ENCODE data around the gene GLTPD2.

Gene GLTPD2

GRCh38 chr17:4788807-4789700 is at the start of gene GLTPD2:
Gene GLTPD2 (plus strand): TSS chr17:4788964. CDS start chr17:4789012, 48 bp downstream.
- TF ChIP-seq CTCF (IDR thresholded peaks at IDR 0.05), result no peak
- no peak for DNase-seq (ENCODE audit: low spot score)
- H3K4me3 ChIP-seq, result peak within 1 kb of the TSS; percentile 83
- H3K27ac ChIP-seq, result peak within 1 kb of the TSS; percentile 90 to 96

- DNase-seq (ENCODE audit: low spot score), result no peak
Observed at GRCh38 chr17:4739122-4740024, 49.4 kb upstream of the GLTPD2 start, which contains the start of the genes CXCL16 and ZMYND15. Gene CXCL16 (minus strand): TSS chr17:4739928. CDS start chr17:4739339, 589 bp downstream. Gene ZMYND15 (plus strand): TSS chr17:4739833. CDS start chr17:4740549, 716 bp downstream.

GRCh38 chr17:4740025-4740351 is 48.8 kb upstream of the GLTPD2 start:
- peak overlapping the region; percentile 83 for H3K4me3 ChIP-seq
- no peak for DNase-seq (ENCODE audit: low spot score)
- H3K27ac ChIP-seq, result peak overlapping the region; percentile 40 to 61
- TF ChIP-seq CTCF (IDR thresholded peaks at IDR 0.05), result no peak

More at GRCh38 chr17:4739122-4740024, 49.4 kb upstream of the GLTPD2 start, which contains the start of the genes CXCL16 and ZMYND15:
- peak within 1 kb of the TSS; percentile 83 for H3K4me3 ChIP-seq
- TF ChIP-seq CTCF (IDR thresholded peaks at IDR 0.05), result no peak
- peak within 1 kb of the TSS; percentile 40 to 61 for H3K27ac ChIP-seq

GRCh38 chr17:4740584-4740983 is 48.2 kb upstream of the GLTPD2 start:
- no peak for DNase-seq (ENCODE audit: low spot score)
- H3K27ac ChIP-seq, result no peak overlapping the region
- no peak for TF ChIP-seq CTCF (IDR thresholded peaks at IDR 0.05)
- no peak overlapping the region for H3K4me3 ChIP-seq

- Histone ChIP-seq H3K27ac (no peak overlapping the region), H3K4me3 (no peak overlapping the region)
- no peak for DNase-seq (ENCODE audit: low spot score)
- TF ChIP-seq CTCF (IDR thresholded peaks at IDR 0.05), result no peak
Observed at GRCh38 chr17:4741544-4741943, 47.2 kb upstream of the GLTPD2 start.

- DNase-seq (ENCODE audit: low spot score), result no peak
Observed at GRCh38 chr17:4742133-4742532, 46.6 kb upstream of the GLTPD2 start.

More at GRCh38 chr17:4742133-4742532, 46.6 kb upstream of the GLTPD2 start:
- TF ChIP-seq CTCF (IDR thresholded peaks at IDR 0.05), result no peak
- no peak overlapping the region for H3K27ac ChIP-seq
- H3K4me3 ChIP-seq, result no peak overlapping the region
